Inferior parietal cortex (tissue), 1 donor: ENCODE results near the gene GIT1.

Experiments
- DNase-seq: peaks from one replicate; pipeline ENCODE4 v3.0.0-alpha.2; 2016; ENCODE audit errors: extremely low spot score

Gene GIT1

GRCh38 chr17:29589524-29590410 lies at the start of gene GIT1:
GIT1 (minus strand) TSS chr17:29589648; CDS start chr17:29589378, 270 bp downstream.
- DNase-seq = peak; percentile 77

DNA sequence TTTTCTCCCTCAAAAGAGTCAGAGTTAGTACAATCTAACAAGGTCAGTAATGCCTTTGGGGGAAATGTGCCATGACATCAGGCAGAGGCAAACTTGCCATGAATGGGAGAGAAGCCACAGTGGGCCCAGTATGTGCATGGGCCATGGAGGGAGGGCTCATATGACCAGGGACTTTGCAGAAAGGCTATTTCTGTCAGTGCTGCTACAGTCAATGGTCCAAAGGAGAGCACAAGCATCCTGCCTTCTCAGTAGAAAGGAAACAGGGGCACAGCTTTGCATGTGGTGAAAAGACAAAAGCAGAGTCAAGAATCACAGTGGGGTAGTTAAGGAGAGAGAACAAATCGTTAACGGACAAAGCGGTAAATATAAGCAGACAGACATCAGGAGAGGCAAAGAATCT lies 44.4 kb upstream of the GIT1 start:
- no peak for DNase-seq

- DNase-seq = no peak
Observed at GRCh38 chr17:29630630-29631193, 41.3 kb upstream of the GIT1 start.

GRCh38 chr17:29629839-29630238 lies 40.4 kb upstream of the GIT1 start:
- DNase-seq = no peak

DNA sequence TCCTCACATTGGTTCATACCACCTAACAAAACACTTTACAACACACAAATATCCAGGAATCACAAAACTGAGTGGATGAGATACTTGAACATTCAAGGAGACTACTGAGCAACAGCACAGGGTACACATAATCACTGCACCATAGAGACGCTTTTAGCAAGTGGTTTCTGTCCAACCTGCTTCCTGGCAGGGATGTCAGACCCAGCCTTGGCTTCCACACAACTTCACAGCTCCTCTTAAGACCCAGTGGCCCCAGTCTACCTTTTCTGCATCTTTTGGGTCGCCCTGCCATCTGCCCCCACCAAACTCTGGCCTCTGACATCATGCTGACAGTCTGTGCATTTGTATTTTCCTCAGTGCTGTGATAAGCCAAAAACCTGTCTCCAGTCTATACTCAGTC lies 39.2 kb upstream of the GIT1 start:
- no peak for DNase-seq

DNA sequence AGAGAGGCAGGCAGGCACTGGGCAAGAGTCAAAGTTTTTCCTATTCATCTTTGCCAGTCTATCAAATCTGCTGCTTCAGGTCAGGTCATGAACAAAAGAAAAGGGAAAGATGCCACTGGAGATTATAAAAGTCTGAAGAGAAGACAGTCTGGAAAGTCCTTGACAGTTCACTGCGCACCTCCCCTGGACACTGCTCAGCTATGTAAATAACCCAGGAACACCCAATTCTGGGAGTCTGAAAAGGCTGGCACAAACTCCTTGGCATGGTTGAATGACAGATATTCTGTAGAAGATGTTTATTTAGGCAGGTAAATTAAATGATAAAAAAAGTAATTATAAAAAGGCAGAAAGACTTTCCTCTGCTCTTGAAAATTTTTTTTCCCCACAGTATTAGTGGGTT lies 38.5 kb upstream of the GIT1 start:
- DNase-seq = no peak

- DNase-seq = peak; percentile 66
Observed at GRCh38 chr17:29625037-29625750, 35.7 kb upstream of the GIT1 start.

GRCh38 chr17:29624586-29624985 lies 35.1 kb upstream of the GIT1 start:
- no peak for DNase-seq

GRCh38 chr17:29623283-29623647 lies 33.8 kb upstream of the GIT1 start:
- no peak for DNase-seq

- DNase-seq = peak; percentile 58
Observed at GRCh38 chr17:29622337-29623282, 33.2 kb upstream of the GIT1 start, which contains the start of gene CORO6. CORO6 (minus strand) TSS chr17:29622912; CDS start chr17:29621421, 1,491 bp downstream.

- no peak for DNase-seq
Observed at GRCh38 chr17:29621751-29622194, 32.3 kb upstream of the GIT1 start.

DNA sequence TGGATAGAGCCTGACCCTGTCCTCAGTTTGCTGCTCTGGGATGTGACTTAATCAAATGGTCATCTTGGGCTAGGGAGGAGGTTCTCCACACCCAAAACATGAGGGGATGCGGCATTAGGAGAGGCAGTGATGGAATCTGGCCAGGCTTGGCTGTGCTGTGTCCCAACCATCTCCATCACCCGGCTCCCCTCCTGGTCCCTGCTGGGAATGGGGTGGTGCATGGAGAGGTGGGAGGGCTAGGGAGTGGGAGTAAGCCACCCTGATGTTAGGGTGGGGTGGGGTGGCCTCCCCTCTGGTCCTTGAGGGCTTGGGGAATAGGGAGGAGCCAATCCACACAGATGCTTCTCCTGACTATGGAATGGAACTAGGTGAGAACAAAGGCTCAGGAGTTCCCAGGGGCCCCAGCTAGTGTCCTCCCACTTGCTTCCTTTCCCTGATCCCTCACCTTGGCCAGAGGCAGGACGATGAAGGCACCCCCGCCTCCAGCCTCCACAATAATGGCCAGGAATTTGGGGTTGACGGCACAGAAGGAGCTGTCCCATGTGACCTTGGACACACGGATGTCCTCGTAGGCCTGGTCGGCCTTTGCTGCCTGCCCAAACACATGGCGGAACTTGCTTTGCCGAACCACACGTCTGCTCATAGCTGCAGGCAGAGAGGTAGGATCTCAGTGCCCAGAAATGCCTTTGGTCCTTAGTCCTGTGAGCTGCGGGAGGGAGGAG lies 31.5 kb upstream of the GIT1 start:
- DNase-seq = no peak

DNA sequence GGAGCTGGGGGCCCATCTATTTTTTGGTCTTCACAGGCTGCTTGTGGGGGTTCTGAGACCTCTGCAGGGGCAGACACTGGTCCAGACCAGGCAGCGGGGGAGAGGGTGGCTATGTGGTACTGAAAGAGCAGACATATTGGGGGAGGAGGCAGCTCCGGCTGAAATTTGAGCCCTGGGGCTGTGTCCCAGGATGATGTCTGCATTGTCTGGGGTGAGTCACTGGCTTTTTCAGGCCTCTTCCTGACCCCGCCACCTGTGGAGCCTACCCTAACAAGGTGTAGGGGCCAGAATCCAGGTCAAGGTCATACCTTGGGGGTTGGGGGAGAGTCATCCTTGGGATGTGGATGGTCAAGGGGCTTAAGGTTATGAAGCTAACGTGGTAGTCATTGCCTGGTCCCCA lies 30.8 kb upstream of the GIT1 start:
- DNase-seq = no peak

DNA sequence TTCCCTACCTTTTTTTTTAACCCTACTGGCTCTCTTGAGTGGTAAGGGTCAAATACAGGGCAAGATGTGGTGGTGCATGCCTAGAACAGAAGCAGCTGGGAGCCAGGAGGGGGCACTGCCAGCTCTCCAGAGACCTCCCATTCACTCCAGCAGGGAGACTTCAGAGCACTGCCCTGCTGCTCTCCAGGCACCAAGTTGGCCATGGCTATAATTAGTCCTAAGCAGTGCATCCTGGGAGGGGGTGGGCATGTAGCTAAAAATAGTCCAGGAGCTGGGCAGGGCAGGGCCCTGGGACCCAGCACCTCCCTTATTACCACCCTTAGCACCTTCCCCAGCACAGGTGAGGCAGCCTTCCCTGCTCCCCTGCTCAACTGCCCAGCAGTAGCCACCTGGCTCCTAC lies 29.8 kb upstream of the GIT1 start:
- DNase-seq = no peak

DNA sequence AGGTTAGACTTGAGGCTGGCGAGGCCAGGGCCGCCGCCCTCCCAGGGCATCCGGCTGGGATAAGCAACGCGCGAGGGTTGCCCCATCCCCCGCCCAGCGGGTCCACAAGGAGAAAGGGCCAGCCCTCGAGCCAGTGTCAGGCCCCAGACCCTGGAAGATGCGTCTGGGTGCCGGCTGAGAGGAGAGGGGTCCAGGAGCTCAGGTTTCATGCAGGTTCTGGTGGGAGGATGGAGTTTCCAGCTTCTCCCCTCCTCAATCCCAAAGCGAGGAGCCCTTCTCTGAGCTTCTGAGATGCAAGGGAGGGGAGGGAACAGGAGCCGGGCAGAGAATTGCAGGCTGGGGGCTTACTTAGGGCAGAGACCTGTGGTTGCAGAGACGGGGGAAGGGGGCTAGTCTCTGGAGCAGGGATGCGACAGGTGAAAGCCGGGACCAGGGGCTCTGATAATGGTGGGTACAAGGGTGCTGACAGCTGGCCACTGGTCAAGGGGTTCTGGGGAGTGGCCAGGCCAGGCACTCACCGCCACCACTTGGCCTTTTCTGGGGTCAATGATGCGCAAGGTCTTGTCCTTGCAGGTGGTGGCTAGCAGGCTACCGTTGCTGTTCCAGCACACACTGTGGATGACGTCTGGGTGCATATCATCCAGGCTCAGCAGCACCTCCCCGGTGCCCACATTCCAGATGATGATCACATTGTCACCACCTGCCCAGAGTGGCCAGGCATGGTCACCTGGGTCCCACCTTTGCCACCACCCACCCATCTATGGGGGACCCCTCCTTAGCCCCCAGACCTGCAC lies 29.0 kb upstream of the GIT1 start:
- no peak for DNase-seq

- no peak for DNase-seq
Observed at GRCh38 chr17:29617481-29618271, 28.2 kb upstream of the GIT1 start.

DNA sequence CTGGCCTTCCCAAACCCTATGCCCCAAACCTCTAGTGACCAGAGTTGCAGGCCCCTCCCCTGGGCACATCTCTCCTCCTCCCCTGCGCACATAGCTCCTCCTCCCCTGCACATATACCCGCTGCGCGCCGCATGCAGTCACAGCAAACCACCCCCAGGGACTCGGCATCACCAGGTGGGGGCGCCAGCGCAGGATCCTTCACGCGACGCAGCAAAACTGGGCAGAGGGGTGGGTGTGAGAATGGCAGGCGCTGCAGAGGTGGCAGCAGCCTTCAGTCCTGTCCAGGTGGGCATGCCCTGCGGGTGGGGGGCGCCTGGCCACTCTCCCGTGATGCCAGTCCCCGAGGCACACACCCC lies 27.7 kb upstream of the GIT1 start:
- DNase-seq = peak; percentile 80

DNA sequence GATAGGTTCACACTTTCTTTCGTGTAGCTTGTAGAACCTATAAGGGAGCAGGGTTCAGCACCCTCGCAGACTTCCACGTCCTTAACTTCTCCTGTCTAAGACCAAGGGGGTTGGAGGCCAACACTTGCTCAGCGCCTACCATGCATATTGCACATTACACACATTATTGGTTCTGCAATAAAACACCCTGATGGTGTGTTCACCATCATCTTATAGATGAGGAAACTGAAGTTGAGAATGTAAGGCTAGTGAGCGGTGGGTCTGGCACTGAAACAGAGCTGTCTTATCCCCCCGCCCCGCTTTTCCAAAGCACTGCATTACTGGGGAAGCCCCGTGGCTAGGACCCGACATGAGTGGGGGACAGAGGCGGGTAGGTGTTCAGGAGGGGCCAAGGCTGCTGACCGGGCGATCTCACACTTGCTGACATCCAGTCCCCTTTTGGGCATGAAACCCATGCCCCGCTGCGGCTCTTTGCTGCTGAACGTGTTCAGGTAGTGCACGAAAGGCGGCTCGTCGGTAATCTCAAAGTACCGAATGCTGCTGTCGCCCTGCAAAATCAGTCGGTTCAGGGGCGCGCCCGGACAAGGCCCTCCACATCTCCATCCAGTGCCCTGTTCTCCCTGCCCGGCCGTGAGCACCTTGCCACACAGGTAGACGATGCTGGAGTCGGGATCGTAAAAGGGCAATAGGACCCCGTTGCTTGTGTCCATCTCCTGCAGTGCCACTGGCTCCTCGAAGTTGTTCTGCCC lies 27.0 kb upstream of the GIT1 start:
- no peak for DNase-seq
